Endodermal cell (in vitro differentiated cells): ENCODE measurements around the gene MPP3. TPM values are rescaled to one million over a fixed set of nuclear protein-coding genes. Genes with fewer than 3 reads are reported as not detected.

Experiments
- DNase-seq: peaks from one replicate; pipeline ENCODE4 v3.0.0-alpha.2; 2017
- H3K27ac ChIP-seq: 2 replicates; pipeline ENCODE4 v1.5.1; 2013; ENCODE audit warnings: mild to moderate bottlenecking, low read depth, low read length, moderate library complexity
- H3K27me3 ChIP-seq: 2 replicates; pipeline ENCODE4 v1.6.1; 2013; ENCODE audit warnings: mild to moderate bottlenecking, low read length, moderate library complexity; ENCODE audit not compliant: insufficient read depth, control insufficient read depth, poor library complexity, severe bottlenecking
- H3K36me3 ChIP-seq: 2 replicates; pipeline ENCODE4 v1.7.0; 2013; ENCODE audit warnings: mild to moderate bottlenecking, low read length, moderate library complexity; ENCODE audit not compliant: control insufficient read depth, insufficient read depth
- H3K4me1 ChIP-seq: one replicate; pipeline ENCODE4 v1.7.0; 2013; ENCODE audit warnings: low read length; ENCODE audit not compliant: control insufficient read depth, insufficient read depth
- H3K4me3 ChIP-seq: 2 replicates; pipeline ENCODE4 v1.5.1; 2013; ENCODE audit warnings: mild to moderate bottlenecking, low read length, moderate library complexity
- H3K9ac ChIP-seq: 2 replicates; pipeline ENCODE4 v1.6.1; 2013; ENCODE audit warnings: mild to moderate bottlenecking, low read length, moderate library complexity; ENCODE audit not compliant: poor library complexity, severe bottlenecking; ENCODE audit errors: extremely low read depth
- H3K9me3 ChIP-seq: 2 replicates; pipeline ENCODE4 v1.6.1; 2013; ENCODE audit warnings: mild to moderate bottlenecking, low read length, moderate library complexity; ENCODE audit not compliant: control insufficient read depth
- H3K27ac Mint-ChIP-seq: 2 replicates; pipeline ENCODE4 v1.8.0; 2020; ENCODE audit warnings: mixed read lengths
- H3K27me3 Mint-ChIP-seq: 2 replicates; pipeline ENCODE4 v1.8.0; 2021; ENCODE audit warnings: mild to moderate bottlenecking, mixed read lengths; ENCODE audit not compliant: insufficient read depth
- H3K36me3 Mint-ChIP-seq: 2 replicates; pipeline ENCODE4 v1.8.0; 2020; ENCODE audit warnings: low read depth, mixed read lengths
- H3K4me1 Mint-ChIP-seq: 2 replicates; pipeline ENCODE4 v1.8.0; 2020; ENCODE audit warnings: mixed read lengths
- H3K4me3 Mint-ChIP-seq: 2 replicates; pipeline ENCODE4 v1.8.0; 2020; ENCODE audit warnings: mild to moderate bottlenecking, moderate library complexity, mixed read lengths
- H3K9me3 Mint-ChIP-seq: 2 replicates; pipeline ENCODE4 v1.8.0; 2020; ENCODE audit warnings: mild to moderate bottlenecking, mixed read lengths
- WGBS, 2 experiments: methylation state at CpG; one replicate each; pipeline versions ENCODE4 v1.1.5 to v1.1.7; 2013; ENCODE audit warnings: missing lambda C conversion rate in 2 of 2, mixed read lengths in 1 of 2; ENCODE audit not compliant: insufficient coverage in 1 of 2, insufficient read length in 1 of 2; 5-methylcytosine and 5-hydroxymethylcytosine counted together
- total RNA-seq, 2 donors: library from RNA; stranded (reverse); fragmentation: NEBNext Ultra II Directional in 1 of 2; extraction: Animal tissue kit (Norgen Biotek cat#: 25700) in 1 of 2; gene quantifications; 2 replicates in 1 of 2; 3 replicates in 1 of 2; pipeline ENCODE4 v1.2.1, GENCODE V29; 2021
- TF ChIP-seq, protein P1 (sequence below): fragments of 200-600 bp; sonication (generic); conservative IDR thresholded peaks from 2 replicates; pipeline ENCODE4 v1.5.0; 2021; ENCODE audit warnings: antibody characterized with exemption, mild to moderate bottlenecking

The MPP3 gene
- total RNA-seq, 2 donors from 2014 or later, result 5.8 to 6.8 TPM

DNA sequence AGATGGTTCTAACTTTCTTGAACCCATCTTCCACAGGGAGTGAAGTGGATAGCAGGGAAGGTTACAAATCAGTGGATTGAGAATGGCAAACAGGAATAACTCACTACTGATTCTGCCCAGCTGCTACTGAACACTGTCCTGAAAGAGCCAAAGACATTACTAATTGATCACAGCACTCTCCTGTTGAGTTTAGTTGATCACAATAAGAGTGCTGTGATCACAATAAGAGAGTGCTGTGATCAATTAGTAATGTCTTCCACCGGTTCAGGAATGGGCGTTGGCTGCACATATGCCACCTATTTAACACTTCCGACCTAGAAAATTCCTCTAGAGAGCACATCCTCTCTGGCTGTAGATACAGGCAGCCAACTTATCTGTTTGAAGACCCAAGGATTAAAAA is 41.4 kb downstream of the MPP3 start:
- Mint-ChIP-seq H3K27me3 (peaks cover 10% of the 10 kb centered on the region), H3K36me3 (no peaks in the 10 kb centered on the region), H3K9me3 (peaks cover 11% of the 10 kb centered on the region), H3K4me3 (no peak overlapping the region), H3K4me1 (no peaks in the 10 kb centered on the region), H3K27ac (no peak overlapping the region)
- 39% methylated on average over 3 of the region's 3 CpGs; no CpG with 5 or more reads in 1 of the 2 experiments for WGBS, 2 experiments
- peak; percentile 70 for DNase-seq
- Histone ChIP-seq H3K4me1 (no peaks in the 10 kb centered on the region), H3K27ac (no peak overlapping the region), H3K36me3 (no peaks in the 10 kb centered on the region), H3K4me3 (no peak overlapping the region), H3K9me3 (no peaks in the 10 kb centered on the region), H3K27me3 (no peaks in the 10 kb centered on the region), H3K9ac (no peak overlapping the region)
- TF ChIP-seq, protein P1, sequence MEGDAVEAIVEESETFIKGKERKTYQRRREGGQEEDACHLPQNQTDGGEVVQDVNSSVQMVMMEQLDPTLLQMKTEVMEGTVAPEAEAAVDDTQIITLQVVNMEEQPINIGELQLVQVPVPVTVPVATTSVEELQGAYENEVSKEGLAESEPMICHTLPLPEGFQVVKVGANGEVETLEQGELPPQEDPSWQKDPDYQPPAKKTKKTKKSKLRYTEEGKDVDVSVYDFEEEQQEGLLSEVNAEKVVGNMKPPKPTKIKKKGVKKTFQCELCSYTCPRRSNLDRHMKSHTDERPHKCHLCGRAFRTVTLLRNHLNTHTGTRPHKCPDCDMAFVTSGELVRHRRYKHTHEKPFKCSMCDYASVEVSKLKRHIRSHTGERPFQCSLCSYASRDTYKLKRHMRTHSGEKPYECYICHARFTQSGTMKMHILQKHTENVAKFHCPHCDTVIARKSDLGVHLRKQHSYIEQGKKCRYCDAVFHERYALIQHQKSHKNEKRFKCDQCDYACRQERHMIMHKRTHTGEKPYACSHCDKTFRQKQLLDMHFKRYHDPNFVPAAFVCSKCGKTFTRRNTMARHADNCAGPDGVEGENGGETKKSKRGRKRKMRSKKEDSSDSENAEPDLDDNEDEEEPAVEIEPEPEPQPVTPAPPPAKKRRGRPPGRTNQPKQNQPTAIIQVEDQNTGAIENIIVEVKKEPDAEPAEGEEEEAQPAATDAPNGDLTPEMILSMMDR, result no peak

DNA sequence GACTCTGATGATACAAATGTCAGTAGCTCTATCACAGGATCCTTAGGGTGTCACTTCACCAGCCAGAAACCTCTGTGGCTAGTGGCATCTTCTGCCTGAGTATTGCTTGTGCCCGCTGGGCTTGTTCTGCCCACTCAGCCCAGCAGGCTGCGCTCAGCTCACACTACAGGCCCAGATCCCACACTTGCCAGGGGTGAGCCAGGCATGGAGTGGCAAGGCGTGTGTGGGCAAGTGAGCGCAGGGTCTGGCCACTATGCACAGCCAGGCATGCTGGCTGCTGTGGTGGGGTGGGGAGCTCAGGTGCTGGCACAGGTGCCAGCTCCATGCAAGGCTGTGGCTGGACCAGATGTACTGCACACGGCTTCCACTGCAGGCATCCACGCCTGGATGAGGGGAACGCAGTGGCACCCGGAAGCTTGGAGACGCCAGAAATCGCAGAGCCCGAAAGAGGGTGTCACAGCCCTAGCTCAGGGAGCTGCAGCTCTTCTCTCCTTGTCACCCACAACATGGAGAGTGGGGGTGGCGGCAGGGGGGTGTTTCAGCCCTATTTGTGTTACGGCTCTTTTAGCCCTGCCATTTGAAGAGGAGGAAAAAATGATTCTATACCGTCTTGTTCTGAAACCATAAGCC is 42.5 kb downstream of the MPP3 start:
- Histone ChIP-seq H3K4me3 (no peak overlapping the region), H3K36me3 (no peaks in the 10 kb centered on the region), H3K9ac (no peak overlapping the region), H3K27me3 (no peaks in the 10 kb centered on the region), H3K4me1 (no peaks in the 10 kb centered on the region), H3K27ac (no peak overlapping the region), H3K9me3 (no peaks in the 10 kb centered on the region)
- Mint-ChIP-seq H3K9me3 (peaks cover 6% of the 10 kb centered on the region), H3K27ac (no peak overlapping the region), H3K4me3 (no peak overlapping the region), H3K36me3 (no peaks in the 10 kb centered on the region), H3K27me3 (peaks cover 7% of the 10 kb centered on the region), H3K4me1 (no peaks in the 10 kb centered on the region)
- TF ChIP-seq, protein P1, result peak; percentile 48
- peak; percentile 72 for DNase-seq
- WGBS, 2 experiments, result 80 to 91% methylated on average over 7 to 14 of the region's 14 CpGs

DNA sequence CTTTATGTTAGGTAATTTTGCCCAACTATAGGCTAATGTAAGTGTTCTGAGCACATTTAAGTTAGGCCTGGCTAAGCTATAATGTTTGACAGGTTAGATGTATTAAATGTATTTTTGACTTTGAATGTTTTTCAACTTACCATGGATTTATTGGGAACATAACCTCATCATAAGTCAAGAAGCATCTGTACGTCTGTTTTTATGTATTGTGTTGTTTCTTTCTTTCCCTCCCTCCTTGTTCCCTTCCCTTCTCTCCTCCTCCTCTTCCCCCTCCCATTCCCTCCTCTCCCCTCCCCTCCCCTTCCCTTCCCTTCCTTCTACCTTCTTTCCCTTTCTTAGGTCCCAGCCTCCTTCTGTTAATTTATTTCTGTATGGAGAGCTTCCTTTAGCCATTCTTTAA is 43.5 kb downstream of the MPP3 start:
- H3K4me3 ChIP-seq, result no peak overlapping the region
- H3K9me3 ChIP-seq, result no peaks in the 10 kb centered on the region
- no peaks in the 10 kb centered on the region for H3K4me1 ChIP-seq
- TF ChIP-seq, protein P1, result no peak
- Mint-ChIP-seq H3K4me3 (no peak overlapping the region), H3K4me1 (no peaks in the 10 kb centered on the region), H3K36me3 (no peaks in the 10 kb centered on the region), H3K27me3 (peaks cover 7% of the 10 kb centered on the region), H3K9me3 (peaks cover 6% of the 10 kb centered on the region), H3K27ac (no peak overlapping the region)
- no peak overlapping the region for H3K9ac ChIP-seq
- no peaks in the 10 kb centered on the region for H3K27me3 ChIP-seq
- no peaks in the 10 kb centered on the region for H3K36me3 ChIP-seq
- no peak for DNase-seq
- no CpG with 5 or more reads among the region's 1 CpG for WGBS, 2 experiments
- no peak overlapping the region for H3K27ac ChIP-seq
